Stimulated activated CD4-positive, alpha-beta T cell treated with anti-CD3 and anti-CD28 coated beads, Interleukin-1b, Interleukin-23, amount 100 ng/mL, for 4 hours (primary cell): Measurements from ENCODE around the gene QDPR.
"Not testable (repeated sequence)": the region's sequence is repeated elsewhere in the genome, so short reads cannot be mapped to it uniquely, and the experiment has no call there.

Experiments used
- DNase-seq, 2 donors: peaks; one replicate each; pipeline ENCODE4 v3.0.0-alpha.2; 2020; ENCODE audit warnings: low read depth in 2 of 2

QDPR gene

DNA sequence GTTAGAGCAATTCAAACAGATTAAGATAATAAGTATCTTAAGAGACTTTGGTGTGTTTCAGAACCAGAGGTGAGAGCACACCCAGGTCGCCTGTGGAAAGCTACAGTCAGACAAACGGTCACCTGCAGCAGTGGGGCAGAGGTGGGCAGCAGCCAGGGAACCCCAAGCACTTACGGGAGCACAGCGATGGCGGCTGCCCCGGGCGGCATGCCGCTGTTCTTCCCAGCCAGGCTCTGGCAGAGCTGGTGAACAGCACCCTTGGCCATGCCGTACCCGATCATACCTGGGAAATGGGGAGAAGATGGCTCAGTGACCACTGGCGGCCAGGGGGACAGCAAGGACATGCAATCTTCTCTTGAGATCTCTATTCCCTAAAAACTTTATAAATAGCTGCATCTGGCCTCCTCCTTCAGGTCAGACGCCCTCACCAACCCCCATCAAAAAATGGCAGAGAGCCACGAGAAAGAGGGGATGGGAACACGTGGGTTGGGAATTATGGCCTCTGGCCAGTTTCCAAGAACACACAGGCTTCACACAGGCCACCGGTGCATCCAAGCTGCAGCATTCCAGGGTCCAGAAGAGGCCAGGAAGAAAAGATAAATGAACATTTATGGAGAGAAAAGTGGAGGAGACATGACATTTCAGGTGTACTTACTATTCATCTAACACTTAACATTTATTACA, 19.7 kb downstream of the QDPR start:
- DNase-seq, result no peak

DNA sequence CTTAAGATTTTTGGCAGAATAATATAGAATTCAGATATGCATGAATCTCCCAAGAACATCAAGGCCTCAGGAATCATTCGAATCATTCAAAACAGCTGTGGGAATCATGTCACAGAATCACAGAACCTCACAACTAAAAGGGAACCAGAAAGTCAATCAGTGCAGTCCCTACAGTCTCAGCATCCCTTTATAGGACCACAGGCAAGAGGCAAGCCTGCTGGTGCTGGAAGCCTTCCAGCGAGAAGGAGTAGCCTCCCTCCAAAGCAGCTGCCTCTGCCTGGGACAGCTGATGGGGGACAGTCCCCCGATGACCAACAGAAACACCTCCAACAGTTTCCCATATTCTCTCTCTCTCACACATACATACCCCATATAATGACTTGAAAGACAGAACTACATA, 20.7 kb downstream of the QDPR start:
- no peak for DNase-seq

DNA sequence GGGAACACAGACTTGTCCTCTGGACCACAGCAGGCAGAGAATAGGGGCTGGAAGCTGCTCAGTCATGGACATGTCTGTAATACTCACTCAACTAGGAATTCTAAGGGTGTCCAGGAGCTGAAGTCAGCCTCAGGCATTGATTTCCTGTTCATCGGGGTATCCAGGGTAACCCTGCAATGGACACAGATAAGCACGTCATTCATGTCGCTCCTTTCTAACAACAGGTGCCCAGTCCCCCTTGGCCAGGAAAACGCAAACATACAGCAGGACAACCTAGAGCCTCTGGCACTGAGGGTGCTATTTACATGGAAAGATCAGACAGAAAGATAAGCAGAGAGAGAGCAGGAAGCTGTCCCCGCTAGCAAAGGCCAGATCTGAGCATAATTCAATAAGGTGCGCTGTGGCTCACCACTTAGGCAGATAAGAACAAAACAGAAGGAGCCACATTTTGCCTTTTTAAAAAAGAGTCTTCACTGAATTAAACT, 21.3 kb downstream of the QDPR start:
- no peak for DNase-seq

DNA sequence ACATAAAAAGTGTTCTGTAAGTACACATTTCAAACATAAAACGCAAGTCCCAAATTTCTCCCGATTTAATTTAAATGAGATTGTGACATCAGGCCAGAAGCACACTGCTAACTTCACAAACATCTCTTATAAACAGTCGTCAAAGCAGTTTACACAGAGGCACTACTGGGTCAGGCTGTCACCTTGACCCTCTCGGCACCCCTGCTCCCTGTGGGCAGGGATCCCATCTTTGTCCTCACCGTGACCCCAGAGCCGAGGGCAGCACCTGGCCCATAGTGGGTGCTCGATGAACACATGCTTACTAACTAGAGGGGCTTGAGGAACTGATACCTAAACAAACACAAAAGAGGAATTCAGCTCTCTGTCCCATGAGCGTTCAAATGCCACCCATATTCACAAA, 22.2 kb downstream of the QDPR start:
- DNase-seq, result no peak

DNA sequence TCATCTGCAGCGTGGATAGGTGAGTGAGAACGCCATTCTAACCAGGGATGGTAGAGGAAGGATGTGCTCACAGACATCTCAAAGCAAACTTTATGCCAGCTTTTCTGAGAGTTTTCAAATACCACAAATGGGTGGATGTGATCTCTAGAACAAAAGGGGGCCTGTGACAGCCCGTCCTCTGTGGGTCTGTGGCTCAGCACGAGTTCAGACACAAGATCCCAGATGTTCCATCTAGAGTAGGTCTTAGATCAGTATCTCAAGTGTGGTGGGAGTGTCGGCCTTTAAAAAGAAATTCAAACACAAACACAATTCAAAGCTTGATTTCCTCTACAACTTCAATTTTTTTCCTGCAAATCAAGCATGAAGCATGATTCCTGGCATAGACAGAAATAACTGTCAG, 22.8 kb downstream of the QDPR start:
- DNase-seq, result no peak

DNA sequence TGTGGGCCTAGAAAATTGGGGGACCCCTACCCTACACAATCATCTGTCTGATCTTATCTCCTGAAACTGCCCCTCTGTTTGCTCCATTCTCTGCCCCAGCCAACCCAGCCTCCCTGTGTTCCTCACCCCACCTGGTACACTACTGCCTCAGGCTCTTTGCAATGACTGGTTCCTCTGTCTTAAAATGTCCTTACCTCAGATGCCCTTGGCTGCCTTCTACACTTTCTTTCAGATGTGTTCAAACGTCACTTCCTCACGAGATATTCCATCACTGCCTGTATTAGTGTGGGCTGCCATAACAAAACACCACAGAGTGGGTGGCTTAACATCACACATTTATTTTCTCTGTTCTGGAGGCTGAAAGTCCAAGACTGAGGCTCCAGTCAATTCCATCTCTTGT, 29.2 kb downstream of the QDPR start:
- DNase-seq, result no peak

DNA sequence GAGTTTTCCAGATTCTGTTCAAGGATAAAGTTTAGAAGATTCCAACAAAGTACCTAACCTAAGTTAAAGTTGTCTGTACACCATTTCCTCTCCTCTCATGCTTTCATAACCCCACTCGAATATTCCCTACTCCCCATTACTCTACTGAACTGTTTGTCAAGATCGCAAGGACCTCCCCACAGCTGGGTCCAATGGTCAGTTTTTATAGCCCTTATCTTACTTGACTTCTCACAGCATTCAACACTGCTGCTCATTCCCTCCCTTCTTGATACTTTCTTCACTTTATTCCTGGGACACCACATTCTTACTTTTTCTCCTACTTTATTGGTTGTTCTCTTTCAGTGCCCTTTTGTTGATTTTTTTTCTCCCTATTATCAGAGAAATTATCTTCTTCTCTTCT, 30.9 kb downstream of the QDPR start:
- no peak for DNase-seq

DNA sequence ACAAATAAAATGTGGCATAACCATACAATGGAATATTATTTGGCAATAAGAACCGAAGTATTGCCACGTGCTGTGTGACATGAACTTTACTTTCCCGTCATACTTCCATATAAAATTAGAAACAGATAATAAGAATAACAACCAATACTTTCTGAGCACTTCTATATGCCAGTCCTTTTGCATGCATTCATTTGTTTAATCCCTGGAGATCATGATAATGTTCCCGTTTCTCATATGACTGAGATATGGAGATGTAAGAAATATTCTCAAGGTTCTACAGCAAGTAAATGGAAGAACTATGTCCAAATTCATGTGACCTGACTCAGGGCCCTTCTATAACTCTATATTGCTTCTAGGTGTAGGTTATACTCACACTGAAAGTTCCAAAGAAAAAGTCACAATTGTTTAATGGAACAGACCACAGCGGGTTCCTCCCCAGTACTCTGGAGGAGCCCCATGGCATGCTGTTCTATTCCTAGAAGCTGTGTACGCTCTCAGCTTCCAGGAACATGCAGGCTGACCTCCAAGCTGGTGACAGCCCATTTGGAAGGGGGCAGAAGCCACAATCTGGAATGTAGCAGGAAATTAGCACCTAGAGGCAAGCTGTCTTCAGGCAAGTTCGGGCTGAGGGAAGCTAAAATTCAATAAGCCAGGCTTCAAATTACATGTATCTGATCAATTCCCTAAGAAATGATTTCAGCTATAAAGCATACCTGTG, 31.5 kb downstream of the QDPR start:
- no peak for DNase-seq

DNA sequence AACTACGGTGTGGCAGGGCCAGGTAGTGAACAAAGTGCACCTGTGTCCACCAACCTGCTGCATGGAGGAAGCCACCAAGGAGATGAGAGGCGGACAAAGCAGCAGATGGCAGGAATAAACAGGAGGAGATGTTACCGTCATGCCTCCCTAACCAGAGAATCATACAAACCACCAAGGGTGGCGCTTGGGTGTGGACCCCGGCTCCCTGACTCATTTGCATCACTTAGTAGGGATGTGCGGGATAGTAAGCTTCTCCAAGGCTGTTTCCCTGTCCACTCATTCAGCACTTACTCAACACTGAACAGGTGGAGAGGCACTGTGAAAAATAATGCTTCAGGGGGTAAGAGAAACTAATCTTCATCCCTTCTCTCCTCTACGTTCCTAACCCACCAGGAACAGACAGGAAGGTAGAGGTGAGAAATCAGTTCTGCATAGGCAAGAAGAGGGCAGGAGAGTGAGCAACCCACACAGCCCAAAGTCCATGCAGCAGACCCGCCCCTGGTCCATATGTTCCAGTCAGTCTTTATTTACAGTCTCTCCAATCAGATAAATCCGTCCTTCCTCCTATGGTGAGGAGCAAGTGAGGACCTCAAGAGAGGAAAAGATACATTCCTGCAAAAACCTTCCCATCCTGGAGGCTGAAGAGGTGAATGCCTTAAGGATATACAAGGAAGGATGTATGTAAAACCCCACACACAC, 34.0 kb downstream of the QDPR start:
- no peak for DNase-seq

DNA sequence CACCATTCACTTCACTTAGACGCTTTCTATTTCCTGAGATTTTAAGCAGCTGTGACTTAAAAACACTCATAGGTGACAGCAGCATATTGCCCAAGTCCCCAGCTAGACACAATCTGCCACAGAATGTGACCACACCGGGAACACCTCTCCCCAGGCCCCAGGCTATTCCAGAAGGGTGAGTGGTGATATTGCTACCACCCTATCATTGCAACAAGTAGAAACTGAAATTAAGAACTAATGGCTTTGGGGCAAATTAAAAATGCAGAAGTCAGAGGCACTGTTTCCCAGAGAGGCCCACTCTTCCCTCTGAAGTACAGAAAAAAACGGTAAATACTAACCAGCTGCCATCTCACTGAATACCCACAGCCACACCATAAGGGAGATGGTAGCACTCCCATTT, 35.0 kb downstream of the QDPR start:
- DNase-seq, result no peak

DNA sequence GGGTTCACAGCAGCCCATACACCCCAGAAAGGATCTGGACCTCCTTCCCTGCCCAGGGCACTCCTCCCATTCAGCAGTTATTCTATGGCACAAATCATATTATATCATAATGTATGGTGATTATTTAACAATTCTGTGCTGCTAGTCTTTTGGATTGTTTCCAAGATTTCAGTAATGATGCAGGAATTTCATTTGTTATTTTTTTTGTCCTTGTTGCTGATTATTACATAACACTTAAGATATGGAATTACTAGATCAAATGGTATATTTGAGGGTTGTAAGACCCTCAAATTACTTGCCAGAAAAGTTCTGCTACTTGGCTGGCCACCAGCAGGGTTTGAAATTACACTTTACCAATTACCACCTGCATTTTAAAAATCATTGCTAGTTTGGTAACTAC, 36.4 kb downstream of the QDPR start:
- DNase-seq, result no peak

DNA sequence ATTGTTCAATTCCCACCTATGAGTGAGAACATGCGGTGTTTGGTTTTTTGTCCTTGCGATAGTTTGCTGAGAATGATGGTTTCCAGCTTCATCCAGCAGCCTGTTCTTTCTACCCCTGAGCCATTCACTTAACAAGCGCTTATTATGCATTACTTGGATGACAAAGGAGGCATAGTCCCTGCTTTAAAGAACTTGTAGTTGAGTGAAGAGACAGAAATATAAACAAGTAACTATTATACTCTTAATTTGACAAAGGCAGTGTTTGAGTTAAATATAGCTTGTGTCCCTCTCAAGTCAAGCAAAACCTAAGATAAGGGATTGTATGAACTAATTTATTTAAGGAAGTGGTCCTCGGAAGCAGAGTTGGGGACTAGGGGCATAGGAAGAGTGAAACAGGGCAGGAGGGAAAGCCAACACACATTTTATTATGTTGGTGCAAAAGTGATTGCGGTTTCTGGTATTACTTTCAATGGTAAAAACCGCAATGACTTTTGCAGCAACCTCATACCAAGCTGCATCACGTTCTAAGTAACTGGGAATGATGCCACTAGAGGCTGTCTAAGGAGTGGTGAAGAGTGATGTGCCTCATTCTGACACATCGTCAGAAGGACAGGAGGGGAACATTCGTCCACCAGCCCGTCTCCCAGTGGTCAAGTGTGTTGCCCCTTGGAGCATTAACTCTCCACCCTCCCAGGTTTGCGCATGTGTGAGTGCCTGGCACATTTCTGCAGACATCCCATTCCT, 41.8 kb downstream of the QDPR start:
- no peak for DNase-seq

DNA sequence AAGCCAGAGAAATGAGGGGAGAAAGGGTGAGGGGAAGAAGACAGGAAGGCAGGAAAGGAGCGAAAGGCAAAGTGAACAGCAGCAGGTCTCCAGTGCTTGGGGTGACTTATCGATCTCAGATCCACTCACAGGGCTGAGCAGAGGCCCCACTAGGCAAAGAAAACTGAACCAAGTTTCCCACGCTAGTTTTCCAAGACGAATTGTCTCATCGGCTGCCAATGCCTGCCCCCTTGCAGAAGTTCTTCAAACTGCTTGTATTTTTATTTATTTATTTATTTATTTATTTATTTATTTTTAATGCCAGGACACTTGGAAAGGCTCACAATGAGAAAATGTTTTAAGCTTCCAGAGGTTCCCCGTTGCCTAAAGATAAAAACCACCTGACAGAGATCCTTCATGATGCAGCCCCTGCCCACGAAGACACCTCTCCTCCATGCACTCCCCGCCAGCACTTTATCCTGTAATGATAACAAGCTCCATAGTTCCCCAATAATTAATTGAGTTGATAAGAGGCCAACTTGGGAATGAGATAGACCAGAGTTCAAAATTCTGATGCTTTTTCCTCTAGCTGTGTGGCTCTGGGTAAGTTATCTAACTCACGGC, 43.2 kb downstream of the QDPR start:
- DNase-seq, result no peak

DNA sequence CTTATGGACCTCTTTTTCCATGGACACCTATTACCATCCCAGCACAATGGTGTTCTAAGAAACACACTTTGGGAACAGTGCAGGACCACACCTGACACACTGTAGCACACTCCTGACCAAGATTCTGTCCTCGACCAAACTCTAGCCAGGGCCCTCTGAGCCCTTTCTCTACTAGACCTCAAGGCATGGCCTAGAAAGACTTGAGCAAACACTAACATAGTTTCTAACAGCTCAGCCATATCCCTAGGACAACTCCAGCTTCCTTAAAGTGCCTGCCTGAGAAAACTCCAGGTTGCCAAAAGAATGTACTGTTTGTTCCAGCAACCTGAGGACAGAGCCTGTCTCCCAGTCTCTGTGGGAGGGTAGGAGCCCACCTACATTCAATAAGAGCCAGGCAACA, 48.3 kb downstream of the QDPR start:
- DNase-seq, result no peak

DNA sequence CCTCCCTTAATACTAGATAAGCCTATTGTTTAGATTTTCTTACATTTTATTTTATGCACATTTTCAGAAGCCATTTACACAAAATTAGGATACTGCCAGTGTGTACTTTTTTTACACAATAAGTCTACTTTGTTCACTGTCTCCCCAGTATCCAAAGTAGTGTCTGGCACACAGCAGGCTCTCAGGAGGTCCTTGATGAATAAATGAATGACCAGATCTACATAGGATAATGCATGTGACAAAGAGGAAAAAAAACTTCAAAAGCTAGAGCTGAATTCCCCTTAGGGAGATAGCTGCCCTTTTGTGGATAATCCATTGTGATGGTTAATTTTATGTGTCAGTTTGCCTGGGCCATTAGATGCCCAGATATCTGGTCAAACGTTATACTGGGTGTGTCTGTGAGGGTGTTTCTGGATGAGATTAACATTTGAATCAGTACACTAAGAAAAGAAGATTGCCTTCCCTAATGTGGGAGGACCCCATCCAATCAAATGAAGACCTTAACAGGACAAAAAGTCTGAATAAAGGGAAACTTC, 61.6 kb downstream of the QDPR start:
- no peak for DNase-seq

DNA sequence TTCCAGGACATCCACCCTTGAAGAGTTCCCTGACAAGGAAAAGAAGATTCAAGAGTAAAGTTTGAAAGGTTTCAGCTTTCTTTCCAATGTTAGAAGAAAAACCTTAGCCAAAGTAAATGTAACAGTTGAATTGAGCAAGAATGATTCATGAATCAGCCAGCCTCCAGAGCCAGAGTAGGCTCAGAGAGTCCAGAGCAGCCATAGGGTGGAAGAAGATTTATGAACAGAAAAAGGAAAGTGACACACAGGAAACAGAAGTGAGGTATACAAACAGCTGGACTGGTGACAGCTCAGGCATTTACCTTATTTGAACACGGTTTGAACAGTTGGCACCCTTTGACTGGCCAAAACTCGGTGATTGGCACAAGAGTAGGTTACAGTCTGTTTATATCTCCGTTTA, 63.2 kb downstream of the QDPR start:
- no peak for DNase-seq

DNA sequence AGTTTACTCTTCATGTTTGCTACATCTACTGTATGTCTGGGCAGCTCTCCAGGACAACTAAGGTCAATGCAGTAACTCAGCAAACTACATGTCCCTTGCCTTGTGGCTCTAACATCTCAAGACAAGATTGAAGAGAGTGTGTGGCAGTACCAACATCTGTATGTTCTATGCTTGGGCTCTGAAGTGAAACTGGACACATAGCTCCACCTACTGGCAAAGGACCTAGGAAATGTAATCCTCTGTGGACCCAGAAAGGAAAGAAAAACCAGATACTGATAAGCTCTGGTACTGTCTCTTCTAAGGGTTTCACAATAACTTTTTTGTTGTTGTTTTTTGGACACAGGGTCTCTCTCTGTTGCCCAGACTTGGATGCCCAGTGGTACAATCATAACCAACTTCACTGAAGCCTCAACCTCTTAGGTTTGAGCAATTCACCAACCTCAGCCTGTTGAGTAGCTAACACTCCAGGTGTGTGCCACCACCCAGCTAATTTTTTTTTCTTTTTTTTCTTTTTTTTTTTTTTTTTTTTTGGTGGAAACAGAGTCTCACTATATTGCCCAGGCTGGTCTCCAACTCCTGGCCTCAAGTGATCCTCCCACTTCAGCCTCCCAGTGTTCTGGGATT, 64.1 kb downstream of the QDPR start:
- DNase-seq, result peak in 1 of 2 donors; percentile 55

DNA sequence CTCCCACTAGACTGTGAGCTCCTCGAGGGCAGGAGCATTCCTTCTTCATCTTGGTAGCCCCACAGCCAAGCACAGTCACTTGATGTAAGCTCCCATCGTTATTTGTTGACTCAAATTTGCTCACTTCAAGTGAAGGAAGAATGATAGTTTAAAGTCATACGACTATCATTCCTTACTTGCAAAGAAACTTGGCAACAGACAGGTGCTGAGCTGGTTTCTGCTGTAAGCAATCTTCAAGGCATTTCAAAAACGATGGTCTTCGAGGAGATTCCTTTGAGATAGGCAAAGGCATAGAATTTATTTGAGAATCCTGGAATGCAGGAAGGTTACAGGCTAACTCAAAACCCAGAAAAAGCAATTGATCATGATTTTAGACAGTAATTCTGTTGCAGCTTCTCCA, 64.8 kb downstream of the QDPR start:
- DNase-seq, result no peak

DNA sequence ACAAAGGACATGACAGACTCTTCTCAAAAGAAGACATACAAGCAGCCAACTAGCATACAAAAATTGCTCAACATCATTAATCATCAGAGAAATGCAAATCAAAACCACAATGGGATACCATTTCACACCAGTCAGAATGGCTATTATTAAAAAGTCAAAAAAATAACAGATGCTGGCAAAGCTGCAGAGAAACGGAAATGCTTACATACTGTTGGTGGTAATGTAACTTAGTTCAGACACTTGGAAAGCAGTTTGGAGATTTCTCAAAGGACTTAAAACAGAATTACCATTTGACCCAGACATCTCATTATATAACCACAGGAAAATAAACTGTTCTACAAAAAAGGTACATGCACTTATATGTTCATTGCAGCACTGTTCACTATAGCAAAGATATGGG, 69.4 kb downstream of the QDPR start:
- DNase-seq, result not testable (repeated sequence)

DNA sequence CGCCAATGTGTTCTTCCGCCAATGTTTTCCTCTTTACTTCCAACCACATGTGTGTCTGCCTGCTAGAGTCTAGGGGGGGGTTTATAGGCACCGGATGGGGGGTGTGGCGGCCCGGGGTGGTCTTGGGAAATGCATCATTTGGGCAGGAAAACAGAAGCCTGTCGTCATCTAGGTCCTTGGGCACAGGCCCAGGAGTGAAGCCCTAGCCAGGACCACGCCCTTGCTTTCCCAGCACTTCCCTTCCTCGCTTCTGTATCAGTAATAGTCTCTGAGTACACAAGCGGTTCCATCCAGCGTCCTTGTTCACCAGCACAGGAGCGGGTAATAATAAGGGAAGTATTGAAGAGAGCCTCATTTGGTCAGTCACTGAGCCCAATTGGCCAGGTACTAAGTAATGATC, 74.5 kb downstream of the QDPR start:
- no peak for DNase-seq

DNA sequence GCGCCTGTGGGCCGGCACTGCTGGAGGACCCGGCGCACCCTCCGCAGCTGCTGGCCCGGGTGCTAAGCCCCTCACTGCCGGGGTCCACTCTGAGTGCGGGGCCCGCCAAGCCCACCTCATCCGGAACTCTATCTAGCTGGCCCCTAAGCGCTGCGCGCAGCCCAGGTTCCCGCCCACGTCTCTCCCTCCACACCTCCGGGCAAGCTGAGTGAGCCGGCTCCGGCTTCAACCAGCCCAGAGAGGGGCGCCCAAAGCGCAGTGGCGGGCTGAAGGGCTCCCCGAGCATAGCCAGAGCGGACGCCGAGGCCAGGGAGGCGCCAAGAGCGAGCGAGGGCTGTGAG, 75.2 kb downstream of the QDPR start:
- no peak for DNase-seq
